GM23248 (cell line): ENCODE data around the gene STARD13. TPM values are rescaled to one million over a fixed set of nuclear protein-coding genes. Genes with fewer than 3 reads are reported as not detected.
A peak's percentile ranks its signal among the peaks of the same experiment; 100 is the strongest.

ENCODE experiments used
- DNase-seq: peaks from one replicate; pipeline ENCODE4 v3.0.0-alpha.2; 2015
- H2AFZ ChIP-seq: fragments of 200-600 bp; sonication (generic); 2 replicates; pipeline ENCODE4 v1.6.1; 2016; ENCODE audit warnings: antibody characterized with exemption
- H3F3A ChIP-seq: fragments of 200-600 bp; sonication (generic); 2 replicates; pipeline ENCODE4 v1.6.1; 2016; ENCODE audit warnings: mild to moderate bottlenecking, antibody characterized with exemption, mixed run types; ENCODE audit not compliant: insufficient read depth
- H3K27ac ChIP-seq: fragments of 200-600 bp; sonication (generic); 2 replicates; pipeline ENCODE4 v1.5.1; 2016; ENCODE audit warnings: mild to moderate bottlenecking
- H3K27me3 ChIP-seq: fragments of 200-600 bp; sonication (generic); replicated peaks from 2 replicates; pipeline ENCODE4 v1.6.1; 2016; ENCODE audit warnings: mild to moderate bottlenecking; ENCODE audit not compliant: insufficient read depth
- H3K36me3 ChIP-seq: fragments of 200-600 bp; sonication (generic); 2 replicates; pipeline ENCODE4 v1.6.1; 2016; ENCODE audit warnings: low read depth, mild to moderate bottlenecking
- H3K4me1 ChIP-seq: fragments of 200-600 bp; sonication (generic); 2 replicates; pipeline ENCODE4 v1.6.1; 2016; ENCODE audit warnings: mild to moderate bottlenecking; ENCODE audit not compliant: insufficient read depth
- H3K4me2 ChIP-seq: fragments of 200-600 bp; sonication (generic); one replicate; pipeline ENCODE4 v1.6.1; 2016; ENCODE audit warnings: mild to moderate bottlenecking; ENCODE audit not compliant: unreplicated experiment
- H3K4me3 ChIP-seq: fragments of 200-600 bp; sonication (generic); 2 replicates; pipeline ENCODE4 v1.5.1; 2016; ENCODE audit warnings: mild to moderate bottlenecking
- H3K79me2 ChIP-seq: fragments of 200-600 bp; sonication (generic); 2 replicates; pipeline ENCODE4 v1.6.1; 2016; ENCODE audit warnings: mild to moderate bottlenecking; ENCODE audit not compliant: insufficient read depth
- H3K9ac ChIP-seq: fragments of 200-600 bp; sonication (generic); 2 replicates; pipeline ENCODE4 v1.6.1; 2016; ENCODE audit warnings: mild to moderate bottlenecking
- H3K9me2 ChIP-seq: fragments of 200-600 bp; sonication (generic); 2 replicates; pipeline ENCODE4 v1.6.1; 2016; ENCODE audit warnings: mixed run types, mild to moderate bottlenecking, moderate library complexity; ENCODE audit not compliant: insufficient read depth
- H3K9me3 ChIP-seq: fragments of 200-600 bp; sonication (generic); one replicate; pipeline ENCODE4 v1.6.1; 2017; ENCODE audit warnings: low read depth
- H4K20me1 ChIP-seq: fragments of 200-600 bp; sonication (generic); 2 replicates; pipeline ENCODE4 v1.6.0; 2016; ENCODE audit not compliant: insufficient read depth
- EZH2 ChIP-seq: fragments of 200-600 bp; sonication (generic); IDR thresholded peaks from 2 replicates; pipeline ENCODE4 v1.6.1; 2018; ENCODE audit warnings: antibody characterized with exemption, mild to moderate bottlenecking; ENCODE audit not compliant: insufficient read depth, poor library complexity, severe bottlenecking
- EZH2phosphoT487 ChIP-seq: fragments of 200-600 bp; sonication (generic); IDR thresholded peaks from 2 replicates; pipeline ENCODE4 v1.6.1; 2018; ENCODE audit warnings: antibody characterized with exemption, moderate library complexity, mild to moderate bottlenecking, low read depth; ENCODE audit not compliant: insufficient read depth
- WGBS, 2 experiments: methylation state at CpG; one replicate each; pipeline ENCODE4 v1.1.6; 2015 to 2017; ENCODE audit warnings: low lambda C conversion rate in 2 of 2, low coverage in 1 of 2; ENCODE audit errors: missing lambda C conversion rate in 2 of 2; 5-methylcytosine and 5-hydroxymethylcytosine counted together
- in situ Hi-C: fragments of 300-500 bp; cut with MboI; formaldehyde crosslinking; loops from 2 replicates; pipeline ENCODE4 v1.15.0; 2020
- polyA plus RNA-seq: library from polyadenylated mRNA; unstranded; fragments of >200 nt; fragmentation: Nextera tagmentation; extraction: Ambion mirVana; gene quantifications from 2 replicates; pipeline ENCODE4 v1.2.1, GENCODE V29; 2016
- total RNA-seq: library from RNA; depleted of rRNA; stranded (reverse); fragments of >200 nt; shearing (Covaris generic); gene quantifications from 2 replicates; pipeline ENCODE4 v1.2.3, GENCODE V29; 2014

Gene STARD13
- total and polyA plus RNA-seq, 2 experiments from 2014 or later: 13.8 to 16.6 TPM

- no peak overlapping the region for H3K27ac ChIP-seq
Observed at GRCh38 chr13:33112766-33113165, 172.8 kb downstream of the STARD13 start.

DNA sequence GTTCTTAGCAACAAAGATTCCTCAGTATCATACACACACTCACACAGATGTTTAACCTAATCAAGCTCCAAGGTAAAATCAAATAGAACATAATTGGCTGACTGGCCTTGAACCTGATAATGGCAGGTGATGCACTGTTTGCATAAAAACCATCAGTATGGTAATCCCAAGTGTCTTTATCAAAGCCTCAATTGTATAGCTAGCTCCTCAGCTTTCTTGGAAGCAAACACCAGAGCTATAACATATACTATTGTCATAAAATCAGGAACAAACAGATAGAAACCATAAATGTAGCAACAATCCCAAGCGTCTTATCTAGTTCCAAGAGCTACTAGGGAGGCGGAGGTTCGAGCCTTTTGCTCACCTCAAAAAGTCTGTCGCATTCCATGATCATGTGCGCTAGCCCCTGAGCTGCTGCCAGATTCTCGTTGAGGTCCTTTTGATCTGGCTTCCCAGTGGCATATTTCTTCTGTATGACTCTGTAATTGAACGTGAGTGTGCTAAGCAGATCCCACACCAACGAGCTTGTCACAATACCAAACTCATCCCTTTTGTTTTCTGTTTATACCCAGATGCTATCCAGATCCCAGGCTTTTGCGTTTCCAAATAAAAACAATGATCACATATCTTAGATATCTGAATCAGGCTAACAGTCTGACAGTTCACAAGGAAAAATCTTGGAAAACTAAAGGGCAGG lies 174.0 kb downstream of the STARD13 start:
- DNase-seq: peak; percentile 71
- H3K79me2 ChIP-seq: no peaks in the 10 kb centered on the region
- peak overlapping the region; percentile 69 for H3K27ac ChIP-seq
- H3K9ac ChIP-seq: peak overlapping the region; percentile 39
- no peaks in the 10 kb centered on the region for H3K9me3 ChIP-seq
- H2AFZ ChIP-seq: no peak overlapping the region
- peaks cover 43% of the 10 kb centered on the region for H3F3A ChIP-seq
- H3K4me1 ChIP-seq: peaks cover 51% of the 10 kb centered on the region
- H3K27me3 ChIP-seq: no peaks in the 10 kb centered on the region
- peak overlapping the region; percentile 14 for H3K4me2 ChIP-seq
- H3K9me2 ChIP-seq: no peaks in the 10 kb centered on the region
- H3K4me3 ChIP-seq: no peak overlapping the region
- TF ChIP-seq EZH2: no peak
- no peak for TF ChIP-seq EZH2phosphoT487
- in situ Hi-C loops: no loop called here
- H3K36me3 ChIP-seq: peaks cover 19% of the 10 kb centered on the region
- H4K20me1 ChIP-seq: no peaks in the 10 kb centered on the region
- 31 to 32% methylated on average over 9 of the region's 9 CpGs for WGBS, 2 experiments

More at GRCh38 chr13:33112766-33113165, 172.8 kb downstream of the STARD13 start:
- DNase-seq: peak; percentile 53
- Histone ChIP-seq H3K27me3 (no peaks in the 10 kb centered on the region), H4K20me1 (no peaks in the 10 kb centered on the region), H3K4me3 (no peak overlapping the region), H3K9me3 (no peaks in the 10 kb centered on the region), H3F3A (peaks cover 45% of the 10 kb centered on the region), H3K79me2 (no peaks in the 10 kb centered on the region), H3K4me1 (peaks cover 51% of the 10 kb centered on the region), H3K9ac (peak overlapping the region; percentile 39; the same call in 1 of the 2 replicates), H3K9me2 (no peaks in the 10 kb centered on the region), H2AFZ (no peak overlapping the region), H3K36me3 (peaks cover 29% of the 10 kb centered on the region), H3K4me2 (no peak overlapping the region)
- 30 to 42% methylated on average over 12 of the region's 12 CpGs for WGBS, 2 experiments
- TF ChIP-seq EZH2 (no peak), EZH2phosphoT487 (no peak)
- in situ Hi-C loops: no loop called here

DNA sequence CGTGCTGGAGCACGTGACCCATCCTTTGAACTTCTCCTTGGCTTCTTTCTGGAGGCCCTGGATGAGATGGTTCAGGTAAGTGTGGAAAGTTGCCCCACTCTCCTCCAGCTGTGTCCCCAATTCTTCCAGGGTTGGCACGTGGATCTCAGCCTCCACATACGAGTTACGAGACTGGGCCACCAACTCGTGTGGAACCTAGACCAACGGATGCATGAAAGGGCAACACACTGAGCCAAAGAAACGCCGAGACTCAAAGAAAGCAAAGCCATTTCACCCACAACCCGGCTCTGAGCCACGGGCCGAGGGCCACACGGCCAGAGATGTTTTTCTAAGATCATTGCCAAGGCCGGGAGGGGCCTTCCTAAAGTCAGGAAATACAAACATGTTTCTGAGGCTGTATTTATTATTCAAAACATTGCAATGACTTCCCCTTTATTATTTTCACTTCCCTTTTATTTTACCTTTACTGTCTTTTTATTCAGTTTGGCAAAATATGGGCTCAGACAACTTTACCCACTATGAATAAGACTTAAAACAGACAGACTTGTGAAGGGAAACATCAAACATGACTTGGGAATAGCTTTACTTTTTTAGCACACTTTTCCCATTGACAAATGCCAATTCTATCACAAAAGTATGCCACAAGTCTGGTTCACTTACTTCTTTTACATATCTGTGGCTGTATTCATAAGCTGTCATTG lies 174.7 kb downstream of the STARD13 start:
- H3K9me2 ChIP-seq: no peaks in the 10 kb centered on the region
- H3K4me2 ChIP-seq: no peak overlapping the region
- H3K27ac ChIP-seq: peak overlapping the region; percentile 69
- H4K20me1 ChIP-seq: no peaks in the 10 kb centered on the region
- peak; percentile 52 for DNase-seq
- no peaks in the 10 kb centered on the region for H3K27me3 ChIP-seq
- in situ Hi-C loops: no loop called here
- TF ChIP-seq EZH2phosphoT487 (no peak), EZH2 (no peak)
- 40 to 41% methylated on average over 14 of the region's 14 CpGs for WGBS, 2 experiments
- H3K9me3 ChIP-seq: no peaks in the 10 kb centered on the region
- no peak overlapping the region for H2AFZ ChIP-seq
- H3K36me3 ChIP-seq: peaks cover 19% of the 10 kb centered on the region
- peak overlapping the region; percentile 6; the same call in 1 of the 2 replicates for H3K9ac ChIP-seq
- peaks cover 40% of the 10 kb centered on the region for H3F3A ChIP-seq
- no peak overlapping the region for H3K4me3 ChIP-seq
- no peaks in the 10 kb centered on the region for H3K79me2 ChIP-seq
- H3K4me1 ChIP-seq: peaks cover 51% of the 10 kb centered on the region

DNA sequence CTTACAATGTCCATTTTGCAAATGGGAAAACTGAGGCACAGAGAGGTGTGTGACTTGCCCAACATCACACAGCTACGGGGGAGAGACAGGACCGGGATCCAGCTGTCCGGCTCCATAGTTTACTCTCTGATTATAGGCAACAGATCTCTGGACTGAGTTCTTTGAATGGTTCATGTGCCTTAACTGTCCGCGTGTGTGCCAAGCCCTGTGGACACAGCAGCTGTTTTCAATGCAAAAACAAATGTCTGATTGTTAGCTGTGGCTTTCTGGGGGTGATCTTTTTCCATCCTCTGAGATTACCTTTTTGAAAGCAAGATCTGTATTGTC lies 175.2 kb downstream of the STARD13 start:
- Histone ChIP-seq H3K4me1 (peaks cover 51% of the 10 kb centered on the region), H3K9me3 (no peaks in the 10 kb centered on the region), H3K27ac (peak overlapping the region; percentile 69), H3K27me3 (no peaks in the 10 kb centered on the region), H3K36me3 (peaks cover 19% of the 10 kb centered on the region; the same call in 1 of the 2 replicates), H4K20me1 (no peaks in the 10 kb centered on the region), H3K79me2 (no peaks in the 10 kb centered on the region), H3K9me2 (no peaks in the 10 kb centered on the region), H3K9ac (no peak overlapping the region; the same call in 1 of the 2 replicates), H3K4me3 (no peak overlapping the region), H3K4me2 (no peak overlapping the region), H3F3A (peaks cover 40% of the 10 kb centered on the region), H2AFZ (no peak overlapping the region)
- 35 to 39% methylated on average over 5 of the region's 5 CpGs for WGBS, 2 experiments
- DNase-seq: no peak
- no peak for TF ChIP-seq EZH2
- no peak for TF ChIP-seq EZH2phosphoT487
- in situ Hi-C loops: no loop called here
